SU-DHL-6 (cell line): Measurements from ENCODE around the gene GTF3C1.

Source experiments
- EZH2phosphoT487 ChIP-seq: fragments of 200-600 bp; sonication (generic), shearing (Covaris generic); conservative IDR thresholded peaks from 2 replicates; pipeline ENCODE4 v1.6.1; 2018; ENCODE audit warnings: mild to moderate bottlenecking, antibody characterized with exemption, low read length, moderate library complexity, mixed read lengths
- TF ChIP-seq, protein P1 (sequence below): fragments of 200-600 bp; sonication (generic); IDR thresholded peaks from one replicate; pipeline ENCODE4 v1.5.1; 2017; ENCODE audit warnings: antibody characterized with exemption, mild to moderate bottlenecking, low read length, moderate library complexity; ENCODE audit not compliant: insufficient read depth, poor library complexity, severe bottlenecking

DNA sequence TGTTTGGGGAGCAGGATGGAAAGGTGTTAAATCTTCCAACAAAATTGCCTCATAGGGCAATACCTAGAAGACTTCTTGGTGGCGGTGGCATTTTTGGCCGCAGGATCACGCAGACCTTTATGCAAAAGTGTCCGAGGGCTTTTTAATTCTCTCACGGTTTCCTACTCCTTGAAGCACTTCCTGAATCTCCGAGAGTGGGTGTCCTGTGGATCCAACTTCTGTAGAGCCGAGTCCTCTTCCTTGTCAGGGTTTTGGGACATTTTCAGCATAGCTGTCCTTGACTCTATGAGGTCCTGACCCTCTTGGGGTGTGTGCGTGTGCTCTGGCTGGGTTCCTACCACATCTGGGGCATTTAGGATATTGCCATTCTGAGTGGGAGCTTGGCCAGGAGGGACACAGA lies 116.1 kb downstream of the GTF3C1 start:
- TF ChIP-seq, protein P1, sequence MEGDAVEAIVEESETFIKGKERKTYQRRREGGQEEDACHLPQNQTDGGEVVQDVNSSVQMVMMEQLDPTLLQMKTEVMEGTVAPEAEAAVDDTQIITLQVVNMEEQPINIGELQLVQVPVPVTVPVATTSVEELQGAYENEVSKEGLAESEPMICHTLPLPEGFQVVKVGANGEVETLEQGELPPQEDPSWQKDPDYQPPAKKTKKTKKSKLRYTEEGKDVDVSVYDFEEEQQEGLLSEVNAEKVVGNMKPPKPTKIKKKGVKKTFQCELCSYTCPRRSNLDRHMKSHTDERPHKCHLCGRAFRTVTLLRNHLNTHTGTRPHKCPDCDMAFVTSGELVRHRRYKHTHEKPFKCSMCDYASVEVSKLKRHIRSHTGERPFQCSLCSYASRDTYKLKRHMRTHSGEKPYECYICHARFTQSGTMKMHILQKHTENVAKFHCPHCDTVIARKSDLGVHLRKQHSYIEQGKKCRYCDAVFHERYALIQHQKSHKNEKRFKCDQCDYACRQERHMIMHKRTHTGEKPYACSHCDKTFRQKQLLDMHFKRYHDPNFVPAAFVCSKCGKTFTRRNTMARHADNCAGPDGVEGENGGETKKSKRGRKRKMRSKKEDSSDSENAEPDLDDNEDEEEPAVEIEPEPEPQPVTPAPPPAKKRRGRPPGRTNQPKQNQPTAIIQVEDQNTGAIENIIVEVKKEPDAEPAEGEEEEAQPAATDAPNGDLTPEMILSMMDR, result no peak
- no peak for TF ChIP-seq EZH2phosphoT487
